ENCODE measurements around the gene CAPZB.
"Not testable (repeated sequence)": the region's sequence is repeated elsewhere in the genome, so short reads cannot be mapped to it uniquely, and the experiment has no call there.

Gene CAPZB

DNA sequence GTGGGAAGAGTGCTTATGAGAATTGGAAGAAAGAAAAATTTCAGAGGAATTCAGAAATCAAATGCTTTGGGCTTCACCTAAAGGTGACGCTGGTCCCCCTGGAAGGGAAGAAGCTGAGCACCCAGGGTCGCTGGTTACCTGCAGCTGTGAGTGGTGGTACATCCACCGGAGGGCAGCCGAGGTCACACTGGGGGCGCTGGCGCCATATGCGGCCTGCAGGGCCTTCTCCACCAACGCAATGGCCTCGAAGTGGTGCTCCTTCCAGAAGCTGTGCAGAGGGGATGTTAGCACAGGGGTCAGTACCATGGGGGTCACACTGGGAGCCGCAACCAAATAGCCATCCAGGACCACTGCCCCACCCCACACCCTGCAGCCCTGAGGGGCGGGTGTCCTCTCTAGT is 179.5 kb downstream of the CAPZB start:
- no peak for FAIRE-seq

DNA sequence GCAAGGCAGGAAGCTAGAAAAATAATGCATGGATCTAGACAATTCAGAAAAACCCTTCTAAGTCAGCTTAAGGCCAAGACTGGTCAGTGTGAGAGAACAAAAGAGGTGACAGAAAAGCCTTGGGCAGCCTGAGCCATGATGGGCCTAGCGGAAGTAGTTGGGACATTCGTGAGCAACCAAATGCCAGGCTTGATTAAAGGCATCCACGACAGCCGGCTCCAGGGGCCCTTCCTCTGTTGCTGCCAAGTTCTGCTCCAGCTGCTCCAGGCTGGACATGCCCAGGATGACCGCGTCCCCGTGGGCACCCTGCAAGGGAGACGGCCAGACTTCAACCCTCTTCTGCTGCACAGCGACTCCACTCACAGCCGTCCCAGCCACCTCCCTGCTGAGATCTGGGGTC is 181.3 kb downstream of the CAPZB start:
- FAIRE-seq: not testable (repeated sequence)

DNA sequence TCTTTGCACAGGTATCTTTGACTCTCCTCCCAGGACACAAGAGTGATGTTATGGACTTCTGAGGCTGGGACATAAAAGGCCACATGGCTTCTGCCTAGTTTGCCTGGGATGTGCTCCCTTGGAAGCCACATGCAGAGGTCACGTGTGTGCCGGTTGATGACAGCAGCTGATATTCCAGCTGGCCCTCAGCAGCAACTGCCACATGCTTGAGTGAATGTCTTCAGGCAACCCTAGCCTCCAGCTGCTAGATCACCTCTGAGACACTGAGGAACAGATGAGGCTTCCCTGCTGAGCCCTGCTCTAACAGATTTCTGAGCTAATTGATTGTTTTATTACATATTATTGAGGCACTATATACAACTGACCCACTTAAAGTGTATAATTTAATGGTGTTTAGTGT is 185.1 kb downstream of the CAPZB start:
- FAIRE-seq: no peak

DNA sequence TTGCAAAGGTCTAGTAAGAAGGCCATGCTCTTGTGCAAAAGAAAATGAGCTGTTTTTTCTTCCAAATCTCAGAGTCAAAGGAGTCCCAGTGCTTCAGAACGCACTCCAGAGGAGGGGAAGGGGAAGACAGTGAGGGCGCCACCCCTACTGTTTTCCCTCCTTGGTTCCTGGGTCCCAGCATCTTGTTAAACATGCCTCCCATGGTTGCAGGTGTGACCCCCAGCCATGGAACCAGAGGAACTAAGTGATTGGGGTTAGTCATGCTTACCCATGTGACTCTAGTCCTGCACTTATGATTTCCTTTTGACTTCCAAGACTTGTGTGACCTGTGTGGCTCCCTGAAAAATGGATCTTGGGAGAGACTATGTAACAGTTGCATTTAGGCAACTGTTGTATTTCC is 190.7 kb downstream of the CAPZB start:
- FAIRE-seq: no peak

DNA sequence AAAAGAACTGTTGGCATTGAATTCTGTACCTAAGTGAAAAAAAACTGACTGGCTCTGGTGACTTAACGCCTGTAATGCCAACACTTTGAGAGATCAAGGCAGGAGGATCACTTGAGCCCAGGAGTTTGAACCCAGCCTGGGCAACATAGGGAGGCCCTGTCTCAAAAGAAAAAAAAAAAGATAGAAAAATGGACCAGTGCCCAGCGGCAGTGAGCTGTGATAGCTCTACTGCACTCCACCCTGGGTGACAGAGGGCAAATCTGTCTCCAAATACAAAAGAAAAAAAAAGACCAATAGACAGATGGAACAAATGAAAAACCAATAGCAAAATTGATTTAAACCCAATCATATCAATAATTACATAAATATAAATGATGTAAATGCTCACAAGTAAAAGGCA is 196.1 kb downstream of the CAPZB start:
- FAIRE-seq: no peak
